Keratinocyte (primary cell): ENCODE measurements around the gene PTDSS2. TPM values are rescaled to one million over a fixed set of nuclear protein-coding genes. Genes with fewer than 3 reads are reported as not detected.

Experiments
- DNase-seq: peaks from one replicate; pipeline ENCODE4 v3.0.0-alpha.2; 2011; ENCODE audit warnings: low read depth, missing footprints, low spot score
- FAIRE-seq: peaks from 2 replicates; lab custom pipeline; 2011; peaks lifted over from hg19 to GRCh38; lab: Jason Lieb, UNC
- H2AFZ ChIP-seq: 2 replicates; pipeline ENCODE4 v1.6.0; 2012; ENCODE audit warnings: low read length, control low read depth, inconsistent platforms; ENCODE audit not compliant: control insufficient read depth
- H3K27ac ChIP-seq: 2 replicates; pipeline ENCODE4 v1.5.1; 2011; ENCODE audit warnings: low read length; ENCODE audit not compliant: control insufficient read depth, insufficient read depth
- H3K27me3 ChIP-seq: 3 replicates; pipeline ENCODE4 v1.6.0; 2011; ENCODE audit warnings: low read length; ENCODE audit not compliant: control insufficient read depth, insufficient read depth; ENCODE audit errors: extremely low read depth
- H3K36me3 ChIP-seq, 2 experiments: 2 replicates in 1 of 2; 3 replicates in 1 of 2; pipeline ENCODE4 v1.5.1; 2011; ENCODE audit warnings: low read length in 2 of 2, mild to moderate bottlenecking in 1 of 2; ENCODE audit not compliant: control insufficient read depth in 2 of 2, insufficient read depth in 2 of 2; ENCODE audit errors: extremely low read depth in 1 of 2
- H3K4me1 ChIP-seq: 3 replicates; pipeline ENCODE4 v1.5.1; 2011; ENCODE audit warnings: low read length; ENCODE audit not compliant: control insufficient read depth, insufficient read depth; ENCODE audit errors: extremely low read depth
- H3K4me2 ChIP-seq: 3 replicates; pipeline ENCODE4 v1.6.0; 2011; ENCODE audit warnings: low read depth, low read length; ENCODE audit not compliant: control insufficient read depth, insufficient read depth; ENCODE audit errors: extremely low read depth
- H3K4me3 ChIP-seq, 3 experiments: fragments of 200-600 bp in 1 of 3; sonication (generic) in 1 of 3; 2 replicates in 2 of 3; 3 replicates in 1 of 3; pipeline ENCODE4 v1.5.1; 2011 to 2016; ENCODE audit warnings: low read length in 3 of 3, mild to moderate bottlenecking in 3 of 3, control low read depth in 2 of 3, inconsistent platforms in 1 of 3, low read depth in 1 of 3, mixed read lengths in 1 of 3, mixed run types in 1 of 3, moderate library complexity in 1 of 3; ENCODE audit not compliant: control insufficient read depth in 2 of 3, insufficient read depth in 2 of 3; ENCODE audit errors: extremely low read depth in 1 of 3
- H3K79me2 ChIP-seq: 2 replicates; pipeline ENCODE4 v1.6.0; 2012; ENCODE audit warnings: low read length; ENCODE audit not compliant: control insufficient read depth, insufficient read depth
- H3K9ac ChIP-seq: 3 replicates; pipeline ENCODE4 v1.6.0; 2011; ENCODE audit warnings: low read length; ENCODE audit not compliant: control insufficient read depth, insufficient read depth; ENCODE audit errors: extremely low read depth
- H3K9me1 ChIP-seq: 3 replicates; pipeline ENCODE4 v1.6.0; 2011; ENCODE audit warnings: low read length; ENCODE audit not compliant: control insufficient read depth, insufficient read depth; ENCODE audit errors: extremely low read depth
- H3K9me3 ChIP-seq: 2 replicates; pipeline ENCODE4 v1.5.1; 2012; ENCODE audit warnings: low read depth, low read length; ENCODE audit not compliant: control insufficient read depth
- H4K20me1 ChIP-seq: 3 replicates; pipeline ENCODE4 v1.6.0; 2011; ENCODE audit warnings: low read length; ENCODE audit not compliant: control insufficient read depth, insufficient read depth; ENCODE audit errors: extremely low read depth
- CTCF ChIP-seq, 3 experiments: IDR thresholded peaks in 1 of 3; conservative IDR thresholded peaks in 1 of 3; optimal IDR thresholded peaks in 1 of 3; 2 replicates in 2 of 3; 3 replicates in 1 of 3; pipeline versions ENCODE3 to v1.5.1; 2011; ENCODE audit warnings: low read length in 3 of 3, mild to moderate bottlenecking in 3 of 3, moderate library complexity in 2 of 3, control low read depth in 1 of 3, inconsistent platforms in 1 of 3; ENCODE audit not compliant: insufficient read depth in 2 of 3; ENCODE audit errors: extremely low read depth in 1 of 3
- EZH2 ChIP-seq: IDR thresholded peaks from one replicate; pipeline ENCODE4 v1.6.1; 2012; ENCODE audit warnings: inconsistent platforms, mild to moderate bottlenecking, low read length, moderate library complexity
- dilution Hi-C: fragments of 300-500 bp; cut with MboI; formaldehyde crosslinking; loops from one replicate; pipeline ENCODE4 v1.7.0; 2020; ENCODE audit warnings: low sequenced_read_pairs; ENCODE audit not compliant: extremely low pct_ligation_motif_present
- polyA plus RNA-seq, 5 experiments: library from polyadenylated mRNA; depleted of rRNA in 3 of 5; stranded (reverse) in 3 of 5; stranded (forward) in 1 of 5; unstranded in 1 of 5; fragments of >200 nt; gene quantifications; 1 replicate in 1 of 5; 2 replicates in 3 of 5; 3 replicates in 1 of 5; pipeline versions ENCODE4 v1.2.1 to v1.2.3, GENCODE V29; 2011 to 2012; ENCODE audit warnings: missing spikeins in 2 of 5, low read depth in 1 of 5, low replicate concordance in 1 of 5

Gene PTDSS2
- polyA plus RNA-seq, 1 donor (not counting 4 experiments of a cell fraction or from before 2014, with no cell fraction given): 21.6 TPM

DNA sequence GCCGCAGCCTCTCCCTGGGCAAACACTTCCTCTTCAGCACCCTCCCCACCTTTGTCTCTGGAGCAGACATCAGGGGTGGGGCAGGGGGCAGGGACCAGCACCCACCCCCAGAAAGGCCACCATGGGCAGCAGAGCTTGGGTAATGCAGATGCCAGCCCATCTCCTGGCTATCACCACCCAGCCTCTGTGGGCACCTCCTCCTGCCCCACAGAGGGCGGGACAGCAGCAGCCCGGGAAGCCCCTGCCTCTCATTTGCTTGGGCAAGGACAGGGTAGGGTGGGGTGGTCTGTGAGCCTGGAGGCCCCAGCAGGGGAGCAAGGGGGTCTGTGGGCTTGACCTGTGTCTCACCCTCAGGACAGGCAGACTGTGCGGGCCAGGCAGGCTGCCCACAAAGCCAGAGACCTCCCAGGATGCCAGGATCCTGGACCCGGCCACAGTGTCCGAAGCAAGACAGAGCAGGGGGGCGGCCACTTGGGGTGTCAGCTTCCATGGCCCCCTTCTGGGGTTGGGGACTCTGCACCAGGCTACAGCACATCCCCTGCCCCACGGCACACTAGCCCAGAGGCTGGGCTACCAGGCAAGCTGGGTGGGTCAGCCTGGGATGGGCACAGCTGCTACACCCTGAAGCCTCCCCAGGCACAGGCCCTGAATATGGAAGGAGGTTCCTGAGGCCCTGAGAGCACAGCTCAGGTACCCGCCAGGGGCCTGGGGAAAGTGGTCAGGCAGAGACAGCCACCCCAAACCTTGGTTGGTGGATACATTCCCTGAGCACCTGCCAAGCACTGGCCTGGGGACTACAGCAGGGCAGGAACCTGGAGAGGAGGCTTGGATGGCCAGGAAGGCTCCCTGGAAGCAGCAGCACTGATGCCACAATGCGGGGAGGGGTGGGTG lies 52.5 kb downstream of the PTDSS2 start:
- Histone ChIP-seq H3K9me1 (no peaks in the 10 kb centered on the region), H3K36me3 (peaks cover 35% of the 10 kb centered on the region in 2 experiments), H3K79me2 (peaks cover 41% of the 10 kb centered on the region), H3K4me1 (peaks cover 33% of the 10 kb centered on the region), H4K20me1 (no peaks in the 10 kb centered on the region), H3K9ac (peak overlapping the region; percentile 56), H3K9me3 (no peaks in the 10 kb centered on the region), H3K27ac (peak overlapping the region; percentile 26), H2AFZ (no peak overlapping the region), H3K4me3 (no peak overlapping the region), H3K27me3 (no peaks in the 10 kb centered on the region), H3K4me2 (no peak overlapping the region)
- DNase-seq (no peak), FAIRE-seq (no peak)
- dilution Hi-C loops: no loop called here
- no peak for TF ChIP-seq EZH2
- no peak for TF ChIP-seq CTCF (optimal IDR thresholded peaks at IDR 0.05 in 1 of 3, IDR thresholded peaks at IDR 0.05 in 1 of 3, conservative IDR thresholded peaks at IDR 0.05 in 1 of 3; ENCODE audit: extremely low read depth in 1 of 3, insufficient read depth in 2 of 3, low read length in 3 of 3)

- peak overlapping the region; percentile 93 for H3K4me2 ChIP-seq
- peak overlapping the region; percentile 95 for H3K9ac ChIP-seq
- dilution Hi-C loops: no loop called here
- no peak for DNase-seq
- H3K36me3 ChIP-seq: peaks cover 26 to 29% of the 10 kb centered on the region in 2 experiments
- H2AFZ ChIP-seq: no peak overlapping the region
- no peak for FAIRE-seq
- no peaks in the 10 kb centered on the region for H3K9me3 ChIP-seq
- H4K20me1 ChIP-seq: no peaks in the 10 kb centered on the region
- no peak for TF ChIP-seq EZH2
- TF ChIP-seq CTCF (optimal IDR thresholded peaks at IDR 0.05 in 1 of 3, IDR thresholded peaks at IDR 0.05 in 1 of 3, conservative IDR thresholded peaks at IDR 0.05 in 1 of 3; ENCODE audit: extremely low read depth in 1 of 3, insufficient read depth in 2 of 3, low read length in 3 of 3): no peak
- peaks cover 47% of the 10 kb centered on the region for H3K79me2 ChIP-seq
- H3K27me3 ChIP-seq: no peaks in the 10 kb centered on the region
- H3K9me1 ChIP-seq: no peaks in the 10 kb centered on the region
- peak overlapping the region; percentile 78 to 94 (median 87) for H3K4me3 ChIP-seq
- peaks cover 39% of the 10 kb centered on the region for H3K4me1 ChIP-seq
- peak overlapping the region; percentile 95 for H3K27ac ChIP-seq
Observed at GRCh38 chr11:503179-503981, 53.3 kb downstream of the PTDSS2 start.
